K562 (cell line): ENCODE data around the gene FHIT. TPM values are rescaled to one million over a fixed set of nuclear protein-coding genes. Genes with fewer than 3 reads are reported as not detected.

Experiments used
- ATAC-seq: fragments of 200-7000 bp; cut with Tn5 transposase; 3 replicates; pipeline ENCODE4 v1.9.1; 2020; ENCODE audit warnings: moderate library complexity
- BruUV-seq: library from RNA; stranded (reverse); fragments of 400-500 nt; replicated peaks from 2 replicates; lab custom pipeline; 2021; lab: Mats Ljungman, UMichigan
- CTCF ChIA-PET: fragments of 300-600 bp; formaldehyde crosslinking; extraction: SDS; loops from one replicate; lab custom pipeline; 2021; ENCODE audit warnings: low intra/inter-chr PET ratio; lab: Yijun Ruan, JAX
- POLR2A ChIA-PET: fragments of 300-600, 350-650 bp; sonication (Branson Sonifier 250); formaldehyde crosslinking; extraction: SDS; loops from one replicate; lab custom pipeline; 2021; ENCODE audit warnings: antibody characterized with exemption, inconsistent platforms; lab: Yijun Ruan, JAX
- DNase-seq, 4 experiments: peaks; one replicate each; pipeline versions ENCODE4 v3.0.0 to v3.0.0-alpha.2; 2011 to 2018; ENCODE audit warnings: low spot score in 3 of 4, mixed read lengths in 3 of 4; ENCODE audit errors: extremely low read depth in 1 of 4
- FAIRE-seq: peaks from 2 replicates; lab custom pipeline; 2011; peaks lifted over from hg19 to GRCh38; lab: Jason Lieb, UNC
- H2AFZ ChIP-seq: 2 replicates; pipeline ENCODE4 v1.6.0; 2011; ENCODE audit warnings: low read depth, low read length, control low read depth, inconsistent platforms
- H3K27ac ChIP-seq: fragments of 200-600 bp; 3 replicates; pipeline ENCODE4 v1.8.0; 2011; ENCODE audit warnings: low read depth, mild to moderate bottlenecking, control low read depth, inconsistent platforms, low read length, moderate library complexity, mixed read lengths; ENCODE audit errors: extremely low read depth
- H3K27me3 ChIP-seq, 2 experiments: fragments of 300-600 bp in 1 of 2; 2 replicates in 1 of 2; 3 replicates in 1 of 2; pipeline versions ENCODE4 v1.6.0 to v1.8.0; 2011; ENCODE audit warnings: inconsistent platforms in 2 of 2, low read length in 2 of 2, mild to moderate bottlenecking in 1 of 2, mixed read lengths in 1 of 2, moderate library complexity in 1 of 2; ENCODE audit not compliant: control insufficient read depth in 2 of 2, insufficient read depth in 2 of 2
- H3K36me3 ChIP-seq: fragments of 300-600 bp; 3 replicates; pipeline ENCODE4 v1.8.0; 2011; ENCODE audit warnings: mild to moderate bottlenecking, low read length, inconsistent platforms; ENCODE audit not compliant: control insufficient read depth, insufficient read depth
- H3K4me1 ChIP-seq, 2 experiments: fragments of 200-600 bp in 1 of 2; replicated peaks in 1 of 2; 2 replicates in 1 of 2; 3 replicates in 1 of 2; pipeline versions ENCODE4 v1.5.1 to v1.8.0; 2011; ENCODE audit warnings: inconsistent platforms in 2 of 2, low read length in 2 of 2, mild to moderate bottlenecking in 1 of 2, mixed read lengths in 1 of 2, moderate library complexity in 1 of 2; ENCODE audit not compliant: control insufficient read depth in 2 of 2, insufficient read depth in 2 of 2
- H3K4me2 ChIP-seq: 2 replicates; pipeline ENCODE4 v1.6.1; 2011; ENCODE audit warnings: low read length, control low read depth, inconsistent platforms, mixed read lengths; ENCODE audit not compliant: insufficient read depth
- H3K4me3 ChIP-seq: fragments of 200-600 bp; sonication (generic), shearing (Covaris generic); 2 replicates; pipeline ENCODE4 v1.5.1; 2016; ENCODE audit warnings: control low read depth, inconsistent platforms
- H3K79me2 ChIP-seq: fragments of 200-600 bp; 3 replicates; pipeline ENCODE4 v1.8.0; 2011; ENCODE audit warnings: low read length, inconsistent platforms; ENCODE audit not compliant: control insufficient read depth, insufficient read depth
- H3K9ac ChIP-seq, 2 experiments: 2 replicates each; pipeline versions ENCODE4 v1.6.0 to v1.6.1; 2011; ENCODE audit warnings: low read depth in 2 of 2, low read length in 2 of 2, control low read depth in 1 of 2, inconsistent platforms in 1 of 2, mild to moderate bottlenecking in 1 of 2, mixed read lengths in 1 of 2; ENCODE audit not compliant: insufficient read depth in 1 of 2
- H3K9me1 ChIP-seq: one replicate; pipeline ENCODE4 v1.6.0; 2011; ENCODE audit warnings: inconsistent platforms, mild to moderate bottlenecking, low read length, moderate library complexity; ENCODE audit not compliant: control insufficient read depth, insufficient read depth
- H3K9me3 ChIP-seq: replicated peaks from 2 replicates; pipeline ENCODE4 v1.5.1; 2011; ENCODE audit warnings: low read depth, low read length, inconsistent platforms; ENCODE audit not compliant: control insufficient read depth, insufficient read depth
- H4K20me1 ChIP-seq: replicated peaks from 2 replicates; pipeline ENCODE4 v1.6.1; 2011; ENCODE audit warnings: low read length, inconsistent platforms, mixed read lengths; ENCODE audit not compliant: control insufficient read depth, insufficient read depth
- POLR2H ChIP-seq: IDR thresholded peaks from 2 replicates; pipeline ENCODE4 v1.6.1; 2016; ENCODE audit warnings: missing genetic modification characterization, low read depth, mild to moderate bottlenecking, control low read depth, missing compliant biosample characterization, moderate library complexity
- SMAD2 ChIP-seq: fragments of 150-350 bp; IDR thresholded peaks from 2 replicates; pipeline ENCODE4 v1.6.1; 2014; ENCODE audit warnings: low read depth, mild to moderate bottlenecking, low read length
- SRSF9 ChIP-seq: fragments of 200-400 bp; formaldehyde crosslinking; IDR thresholded peaks from 2 replicates; pipeline ENCODE4 v1.6.1; 2017; ENCODE audit warnings: low read depth, low read length, borderline replicate concordance
- ZNF3 ChIP-seq: fragments of 250-450 bp; sonication (Bioruptor Pico); IDR thresholded peaks from 2 replicates; pipeline ENCODE4 v1.5.0; 2021; ENCODE audit warnings: mild to moderate bottlenecking, moderate library complexity
- WGBS: fragments of 100-300 bp; shearing (Covaris generic); methylation state at CpG from one replicate; pipeline ENCODE4 v1.1.6; 2016; ENCODE audit warnings: low coverage, mixed read lengths; ENCODE audit not compliant: insufficient coverage; ENCODE audit errors: missing lambda C conversion rate; 5-methylcytosine and 5-hydroxymethylcytosine counted together
- in situ Hi-C: fragments of 300-500 bp; cut with MboI; formaldehyde crosslinking; loops from 4 replicates; pipeline ENCODE4 v1.15.0; 2018; ENCODE audit warnings: inconsistent platforms, mixed read lengths
- intact Hi-C: fragments of 100-400 bp; cut with micrococcal nuclease; formaldehyde crosslinking; loops from 2 replicates; pipeline ENCODE4 v1.14.2; 2022
- polyA plus RNA-seq, 8 experiments: library from polyadenylated mRNA; depleted of rRNA in 4 of 8; stranded (reverse) in 5 of 8; unstranded in 3 of 8; fragments of >200 nt; fragmentation: Nextera tagmentation in 2 of 8; fragmentation: Illumina TruSeq in 1 of 8; extraction: Ambion mirVana in 2 of 8; extraction: Trizol in 1 of 8; gene quantifications; 2 replicates each; pipeline versions ENCODE4 v1.2.1 to v1.2.3, GENCODE V29; 2011 to 2014; ENCODE audit warnings: inconsistent platforms in 1 of 8, missing spikeins in 1 of 8
- total RNA-seq, 7 experiments: library from RNA; depleted of rRNA in 6 of 7; stranded (reverse); fragments of >200 nt in 6 of 7; fragmentation: Illumina TruSeq in 2 of 7; extraction: Trizol in 2 of 7; gene quantifications; 2 replicates each; pipeline versions ENCODE4 v1.2.1 to v1.2.3, GENCODE V29; 2011 to 2021; ENCODE audit warnings: low replicate concordance in 1 of 7
- TF ChIP-seq, protein P1 (sequence below): fragments of 250-450 bp; sonication (Bioruptor Pico); IDR thresholded peaks from 2 replicates; pipeline ENCODE4 v1.4.0; 2020; ENCODE audit warnings: borderline replicate concordance

Gene FHIT
- total and polyA plus RNA-seq, 9 of the 15 experiments (the other 6 are each of a cell fraction or from before 2014, with no cell fraction given) = 1.7 to 9.1 (median 4.3) TPM

DNA sequence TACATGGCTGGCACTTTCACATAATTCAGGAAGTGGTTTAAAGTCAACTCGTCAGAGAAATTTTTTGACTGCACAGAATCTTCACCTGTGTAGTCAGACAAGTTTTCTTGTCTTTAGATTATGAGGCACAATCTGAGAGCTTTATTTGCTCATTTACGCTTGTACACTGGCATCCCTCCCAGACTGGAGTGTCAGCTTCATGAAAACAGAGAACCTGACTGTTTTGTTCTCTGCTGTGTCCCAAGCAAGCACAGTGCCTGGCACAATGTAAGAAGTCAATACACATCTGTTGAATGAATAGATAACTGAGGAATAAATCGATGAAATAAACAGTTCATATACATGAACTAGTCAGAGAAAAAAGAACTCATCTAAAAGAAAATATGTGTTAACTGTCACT lies 1355.3 kb downstream of the FHIT start:
- BruUV-seq = no TSS peak
- H4K20me1 ChIP-seq = no peaks in the 10 kb centered on the region
- H3K27ac ChIP-seq = no peak overlapping the region
- intact Hi-C loops = no loop called here
- H3K4me1 ChIP-seq = no peaks in the 10 kb centered on the region
- no peaks in the 10 kb centered on the region for H3K79me2 ChIP-seq
- H3K4me2 ChIP-seq = no peak overlapping the region
- TF ChIP-seq SRSF9 (no peak), SMAD2 (no peak)
- TF ChIP-seq, protein P1, sequence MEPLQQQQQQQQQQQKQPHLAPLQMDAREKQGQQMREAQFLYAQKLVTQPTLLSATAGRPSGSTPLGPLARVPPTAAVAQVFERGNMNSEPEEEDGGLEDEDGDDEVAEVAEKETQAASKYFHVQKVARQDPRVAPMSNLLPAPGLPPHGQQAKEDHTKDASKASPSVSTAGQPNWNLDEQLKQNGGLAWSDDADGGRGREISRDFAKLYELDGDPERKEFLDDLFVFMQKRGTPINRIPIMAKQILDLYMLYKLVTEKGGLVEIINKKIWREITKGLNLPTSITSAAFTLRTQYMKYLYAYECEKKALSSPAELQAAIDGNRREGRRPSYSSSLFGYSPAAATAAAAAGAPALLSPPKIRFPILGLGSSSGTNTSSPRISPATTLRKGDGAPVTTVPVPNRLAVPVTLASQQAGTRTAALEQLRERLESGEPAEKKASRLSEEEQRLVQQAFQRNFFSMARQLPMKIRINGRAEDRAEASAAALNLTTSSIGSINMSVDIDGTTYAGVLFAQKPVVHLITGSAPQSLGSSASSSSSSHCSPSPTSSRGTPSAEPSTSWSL (CRISPR knock-in tag) = no peak
- in situ Hi-C loops = no loop called here
- no peaks in the 10 kb centered on the region for H3K9me1 ChIP-seq
- no CpG with 5 or more reads among the region's 3 CpGs for WGBS
- H3K9ac ChIP-seq = no peak overlapping the region
- no peak for ATAC-seq
- DNase-seq = no peak
- POLR2A ChIA-PET = no interaction called here
- no peak for FAIRE-seq
- no peaks in the 10 kb centered on the region for H3K27me3 ChIP-seq
- no peaks in the 10 kb centered on the region for H3K9me3 ChIP-seq
- H3K4me3 ChIP-seq = no peak overlapping the region
- CTCF ChIA-PET = no interaction called here
- H3K36me3 ChIP-seq = no peaks in the 10 kb centered on the region
- H2AFZ ChIP-seq = no peak overlapping the region

- Histone ChIP-seq H3K4me3 (no peak overlapping the region), H4K20me1 (no peaks in the 10 kb centered on the region), H3K4me2 (no peak overlapping the region), H3K27ac (no peak overlapping the region), H3K36me3 (no peaks in the 10 kb centered on the region), H3K9me1 (no peaks in the 10 kb centered on the region), H3K9me3 (no peaks in the 10 kb centered on the region), H3K9ac (no peak overlapping the region), H2AFZ (no peak overlapping the region), H3K4me1 (no peaks in the 10 kb centered on the region)
- intact Hi-C loops (no loop called here), in situ Hi-C loops (no loop called here)
- CTCF ChIA-PET = no interaction called here
- ATAC-seq = no peak
- no peak for DNase-seq
- FAIRE-seq = no peak
- no peak for TF ChIP-seq ZNF3
- TF ChIP-seq POLR2H (tag) = no peak
- TF ChIP-seq, all 486 proteins: peak for 0
- BruUV-seq = no TSS peak
- Histone ChIP-seq H3K27me3 (no peaks in the 10 kb centered on the region), H3K79me2 (no peaks in the 10 kb centered on the region)
- no CpG with 5 or more reads among the region's 2 CpGs for WGBS
- POLR2A ChIA-PET = no interaction called here
Measured at GRCh38 chr3:59894425-59895121, 1356.7 kb downstream of the FHIT start.
